ENCODE results near the gene PBXIP1. TPM values are rescaled to one million over a fixed set of nuclear protein-coding genes. Genes with fewer than 3 reads are reported as not detected.

The PBXIP1 gene
- total RNA-seq, 2 donors from 2014 or later = 28.9 to 40.7 TPM

DNA sequence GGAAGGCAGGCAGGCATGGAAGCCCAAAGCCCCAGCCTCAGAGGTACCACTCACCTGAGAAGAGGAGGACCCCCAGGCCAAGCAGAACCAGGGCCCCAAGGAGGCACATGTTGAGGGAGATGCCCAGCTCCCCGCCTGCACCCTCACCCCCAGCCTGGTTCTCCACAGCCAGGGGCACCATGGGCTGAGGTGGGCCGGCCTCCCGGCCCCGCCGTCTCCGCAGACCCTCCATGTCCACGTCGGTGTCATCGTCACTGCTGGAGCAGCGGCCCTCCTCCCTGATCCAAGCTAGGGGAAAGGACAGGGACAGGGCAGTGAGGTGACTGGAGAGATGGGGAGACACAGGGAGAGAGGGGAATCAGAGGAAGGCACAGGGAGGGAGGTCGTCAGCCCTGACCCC is 7.8 kb downstream of the PBXIP1 start:
- H3K36me3 Mint-ChIP-seq = no peaks in the 10 kb centered on the region
- no peaks in the 10 kb centered on the region for H3K9me3 Mint-ChIP-seq
- peak overlapping the region in 1 of 2 donors; percentile 42 for H3K27ac Mint-ChIP-seq
- ATAC-seq (no peak), DNase-seq (ENCODE audit: low spot score) (no peak)
- H3K4me1 Mint-ChIP-seq (ENCODE audit: low read depth in 2 of 2) = peaks cover 30% of the 10 kb centered on the region in 2 donors
- no peak overlapping the region for H3K4me3 Mint-ChIP-seq
- no peaks in the 10 kb centered on the region for H3K27me3 Mint-ChIP-seq

DNA sequence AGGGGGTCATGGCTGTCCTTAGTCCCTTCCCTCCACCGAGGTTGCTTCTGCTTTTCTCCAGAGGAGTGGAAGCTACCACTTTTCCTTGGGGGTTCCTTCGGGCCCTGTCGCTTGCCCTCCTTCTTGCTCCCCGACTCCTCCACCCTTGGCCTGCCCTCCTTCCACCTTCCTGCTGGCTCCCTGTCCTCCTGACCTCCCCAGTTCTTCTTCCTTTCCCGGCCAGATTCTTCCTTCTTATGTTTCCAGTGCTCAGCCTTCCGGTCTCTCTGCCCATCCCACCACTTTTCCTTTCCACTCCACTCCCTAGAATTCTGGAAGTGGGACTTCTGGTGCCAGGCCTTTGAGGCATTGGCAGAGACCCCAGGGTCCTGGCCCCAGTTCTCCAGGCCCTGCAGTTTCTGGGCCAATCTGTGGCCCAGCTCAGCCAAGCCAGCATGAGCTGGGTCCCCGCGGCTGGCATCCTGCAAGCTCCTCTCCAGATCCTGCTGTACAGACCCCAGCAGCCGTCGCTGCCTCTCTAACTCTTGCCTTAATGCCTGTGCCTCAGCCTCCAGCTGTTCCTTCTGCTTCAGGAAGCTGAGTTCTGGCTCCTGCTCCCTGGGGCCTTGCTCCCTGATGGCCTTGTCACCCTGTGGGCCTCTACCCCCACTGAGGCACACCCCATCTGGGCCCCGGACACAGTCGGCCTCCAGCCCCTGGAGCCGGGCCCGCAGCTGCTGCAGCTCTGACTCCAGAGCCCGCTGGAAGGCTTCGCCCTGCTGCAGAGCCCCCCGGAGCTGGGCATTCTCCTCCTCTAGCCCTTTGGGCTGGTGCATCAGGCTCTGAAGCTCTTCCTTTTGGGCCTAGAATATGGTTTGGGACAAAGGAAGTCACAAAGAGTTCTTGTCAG is 9.7 kb downstream of the PBXIP1 start:
- H3K4me1 Mint-ChIP-seq (ENCODE audit: low read depth in 2 of 2) = peaks cover 25 to 29% of the 10 kb centered on the region in 2 donors
- ATAC-seq (no peak), DNase-seq (ENCODE audit: low spot score) (no peak)
- peak overlapping the region; percentile 71 to 75 for H3K27ac Mint-ChIP-seq
- H3K9me3 Mint-ChIP-seq = no peaks in the 10 kb centered on the region
- no peaks in the 10 kb centered on the region for H3K27me3 Mint-ChIP-seq
- H3K36me3 Mint-ChIP-seq = no peaks in the 10 kb centered on the region
- H3K4me3 Mint-ChIP-seq = no peak overlapping the region

DNA sequence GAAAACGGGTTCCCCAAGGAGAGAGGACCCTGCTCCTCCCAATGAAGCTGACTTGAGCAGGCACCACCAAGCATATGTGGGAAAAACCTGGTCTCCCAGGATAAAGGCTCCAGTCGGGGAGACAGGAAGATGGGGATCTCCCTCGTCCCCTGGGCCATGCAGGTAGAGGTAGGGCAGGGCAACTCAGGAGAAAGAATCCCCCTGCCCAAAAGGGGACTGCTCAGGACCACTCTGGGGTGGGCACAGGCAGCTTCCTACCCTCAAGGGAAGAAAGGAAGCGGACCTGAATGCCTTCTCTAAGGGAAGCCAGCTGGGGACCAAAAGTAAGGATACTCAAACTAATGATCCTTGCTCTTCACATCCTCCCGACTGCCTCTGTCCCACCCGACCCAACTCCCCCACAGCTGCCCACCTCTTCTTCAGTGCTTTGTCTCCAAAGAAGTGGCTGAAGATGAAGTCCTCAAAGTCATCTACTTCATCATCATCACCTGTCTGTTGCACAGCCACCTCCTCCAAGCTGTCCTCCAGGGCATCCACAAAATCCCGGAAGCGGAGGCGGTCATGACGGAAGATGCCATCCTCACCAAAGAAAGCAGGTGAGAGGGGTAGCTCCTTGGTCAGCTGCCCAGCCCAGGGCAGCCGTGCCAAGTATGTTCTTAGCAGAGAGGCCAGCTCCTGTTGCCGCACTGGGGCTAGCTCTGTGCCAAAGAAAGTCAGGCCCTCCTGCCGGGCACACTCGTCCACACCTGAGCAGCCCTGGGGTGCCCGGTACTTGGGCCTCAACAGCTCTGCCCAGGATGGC is 10.5 kb downstream of the PBXIP1 start:
- H3K36me3 Mint-ChIP-seq = no peaks in the 10 kb centered on the region
- no peak overlapping the region for H3K4me3 Mint-ChIP-seq
- H3K4me1 Mint-ChIP-seq (ENCODE audit: low read depth in 2 of 2) = peaks cover 24 to 33% of the 10 kb centered on the region in 2 donors
- no peaks in the 10 kb centered on the region for H3K9me3 Mint-ChIP-seq
- DNase-seq (ENCODE audit: low spot score) = no peak
- H3K27me3 Mint-ChIP-seq = no peaks in the 10 kb centered on the region
- no peak for ATAC-seq
- peak overlapping the region in 1 of 2 donors; percentile 82 for H3K27ac Mint-ChIP-seq

- DNase-seq (ENCODE audit: low spot score) (no peak), ATAC-seq (no peak)
- Mint-ChIP-seq H3K27me3 (no peaks in the 10 kb centered on the region), H3K36me3 (no peaks in the 10 kb centered on the region), H3K4me3 (no peak overlapping the region), H3K4me1 (ENCODE audit: low read depth in 2 of 2) (peaks cover 24 to 36% of the 10 kb centered on the region in 2 donors), H3K9me3 (no peaks in the 10 kb centered on the region), H3K27ac (peak overlapping the region in 1 of 2 donors; percentile 82)
Measured at GRCh38 chr1:154944401-154945159, 11.3 kb downstream of the PBXIP1 start.

- DNase-seq (ENCODE audit: low spot score) (no peak), ATAC-seq (peak in 1 of 2 donors; percentile 58)
- Mint-ChIP-seq H3K36me3 (no peaks in the 10 kb centered on the region), H3K4me1 (ENCODE audit: low read depth in 2 of 2) (peaks cover 29 to 41% of the 10 kb centered on the region in 2 donors), H3K27me3 (no peaks in the 10 kb centered on the region), H3K9me3 (no peaks in the 10 kb centered on the region), H3K4me3 (peak overlapping the region; percentile 70), H3K27ac (peak overlapping the region; percentile 82 to 88)
Measured at GRCh38 chr1:154943649-154944400, 12.1 kb downstream of the PBXIP1 start.

DNA sequence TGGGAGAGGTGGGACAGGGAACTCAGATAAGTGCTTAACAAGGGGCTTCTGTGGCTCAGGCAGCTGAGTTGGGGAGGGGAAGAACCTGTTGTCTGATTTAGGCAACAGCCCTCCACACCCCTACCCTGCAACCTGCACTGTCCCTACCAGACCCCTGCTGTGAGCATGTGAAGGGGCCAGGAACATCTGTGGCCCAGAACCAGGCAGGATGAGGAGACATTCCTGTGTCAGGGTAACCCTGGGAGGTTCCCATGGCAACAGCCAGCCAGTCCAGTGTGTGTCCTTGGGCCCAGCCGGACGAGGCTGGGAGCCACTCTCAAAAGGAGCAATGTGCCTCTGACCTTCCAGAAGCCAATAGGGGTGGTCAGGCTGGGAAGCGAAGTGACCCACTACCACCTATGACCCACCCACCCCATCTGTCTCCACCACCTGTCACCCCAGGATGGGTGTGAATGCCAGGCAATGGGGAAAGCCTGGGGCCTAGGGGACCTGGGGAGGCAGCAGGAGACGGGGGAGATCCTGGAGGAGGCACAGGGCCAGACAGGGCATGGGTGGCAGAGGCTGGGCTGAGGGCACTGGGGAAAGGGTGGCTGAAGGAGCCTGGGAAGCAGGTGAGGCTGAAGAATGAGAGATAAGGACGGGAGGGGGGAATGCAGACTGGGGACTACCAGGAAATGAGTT is 14.4 kb downstream of the PBXIP1 start:
- peak overlapping the region; percentile 77 for H3K4me3 Mint-ChIP-seq
- H3K27me3 Mint-ChIP-seq = no peaks in the 10 kb centered on the region
- DNase-seq (ENCODE audit: low spot score) (no peak), ATAC-seq (no peak)
- no peaks in the 10 kb centered on the region for H3K9me3 Mint-ChIP-seq
- peak overlapping the region; percentile 82 to 88 for H3K27ac Mint-ChIP-seq
- peaks cover 46 to 65% of the 10 kb centered on the region in 2 donors for H3K4me1 Mint-ChIP-seq (ENCODE audit: low read depth in 2 of 2)
- H3K36me3 Mint-ChIP-seq = no peaks in the 10 kb centered on the region

- no peak for DNase-seq (ENCODE audit: low spot score)
- no peaks in the 10 kb centered on the region for H3K36me3 Mint-ChIP-seq
- H3K4me3 Mint-ChIP-seq = peak overlapping the region; percentile 77
- H3K9me3 Mint-ChIP-seq = no peaks in the 10 kb centered on the region
- no peak for ATAC-seq
- peak overlapping the region; percentile 82 to 88 for H3K27ac Mint-ChIP-seq
- H3K27me3 Mint-ChIP-seq = no peaks in the 10 kb centered on the region
- peaks cover 48 to 68% of the 10 kb centered on the region in 2 donors for H3K4me1 Mint-ChIP-seq (ENCODE audit: low read depth in 2 of 2)
Measured at GRCh38 chr1:154940651-154941194, 15.2 kb downstream of the PBXIP1 start.

GRCh38 chr1:154940213-154940560 is 15.7 kb downstream of the PBXIP1 start:
- peaks cover 48 to 68% of the 10 kb centered on the region in 2 donors for H3K4me1 Mint-ChIP-seq (ENCODE audit: low read depth in 2 of 2)

DNA sequence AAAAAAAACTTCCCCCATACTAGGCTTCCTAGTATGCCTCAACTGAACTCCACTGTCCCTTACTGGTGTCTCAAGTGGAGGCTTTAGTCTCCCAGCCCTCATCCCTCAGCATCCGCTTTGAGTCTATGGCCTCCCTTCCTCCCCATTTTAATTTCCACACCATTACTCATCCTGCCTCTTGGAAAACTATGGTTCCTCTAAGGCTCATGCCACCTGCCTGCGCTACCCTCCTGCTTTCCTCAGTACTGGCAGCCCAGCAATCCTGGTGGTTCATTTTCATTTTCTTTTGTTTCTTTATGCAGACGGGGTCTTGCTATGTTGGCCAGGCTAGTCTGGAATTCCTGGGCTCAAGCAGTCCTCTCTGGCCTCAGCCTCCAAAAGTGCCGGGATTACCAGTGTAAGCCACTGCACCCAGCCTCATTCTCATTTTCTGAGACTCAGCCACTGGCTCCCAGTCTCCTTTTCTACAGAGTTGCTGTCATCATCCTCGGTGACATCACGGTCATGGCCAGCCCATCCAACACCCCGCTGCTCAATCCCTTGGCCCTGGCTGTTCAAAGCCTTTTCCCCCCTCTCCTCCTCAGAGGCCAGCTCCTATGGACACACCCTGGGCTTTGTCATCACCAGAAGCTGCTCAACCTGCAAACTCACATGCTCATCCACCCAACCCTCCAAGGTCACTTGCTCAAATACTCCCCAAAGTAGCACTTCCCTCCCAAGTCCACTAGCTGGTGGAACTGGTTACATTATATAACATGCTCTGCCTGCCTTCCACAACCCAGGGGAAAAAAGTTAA is 17.1 kb downstream of the PBXIP1 start:
- Mint-ChIP-seq H3K4me1 (ENCODE audit: low read depth in 2 of 2) (peaks cover 48 to 63% of the 10 kb centered on the region in 2 donors), H3K36me3 (no peaks in the 10 kb centered on the region), H3K4me3 (peak overlapping the region; percentile 97), H3K27ac (peak overlapping the region; percentile 99), H3K27me3 (no peaks in the 10 kb centered on the region), H3K9me3 (no peaks in the 10 kb centered on the region)
- ATAC-seq = no peak
- DNase-seq (ENCODE audit: low spot score) = no peak

More at GRCh38 chr1:154940213-154940560, 15.7 kb downstream of the PBXIP1 start:
- peak overlapping the region; percentile 82 to 88 for H3K27ac Mint-ChIP-seq
- H3K36me3 Mint-ChIP-seq = no peaks in the 10 kb centered on the region
- no peaks in the 10 kb centered on the region for H3K9me3 Mint-ChIP-seq
- peak overlapping the region; percentile 77 for H3K4me3 Mint-ChIP-seq
- H3K27me3 Mint-ChIP-seq = no peaks in the 10 kb centered on the region
- ATAC-seq (no peak), DNase-seq (ENCODE audit: low spot score) (no peak)

DNA sequence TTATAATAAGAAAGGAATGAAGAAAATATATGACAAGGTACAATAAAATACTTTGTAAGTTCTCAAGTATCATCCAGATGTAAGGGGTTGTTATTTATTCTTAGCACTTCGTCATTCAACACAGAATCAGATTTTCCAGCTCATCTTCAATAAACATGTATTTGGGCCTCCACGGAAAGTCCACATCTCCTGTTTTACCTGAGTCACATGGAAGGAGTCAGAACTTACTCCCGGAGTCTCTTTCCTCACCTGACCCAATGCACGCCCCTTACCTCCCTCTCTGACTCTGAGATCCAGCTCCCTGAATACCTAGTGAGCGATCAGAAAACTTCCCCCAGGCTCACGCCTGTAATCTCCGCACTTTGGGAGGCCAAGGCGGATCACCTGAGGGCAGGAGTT is 17.9 kb downstream of the PBXIP1 start:
- Mint-ChIP-seq H3K27me3 (no peaks in the 10 kb centered on the region), H3K27ac (peak overlapping the region; percentile 99), H3K9me3 (no peaks in the 10 kb centered on the region), H3K4me3 (peak overlapping the region; percentile 97), H3K36me3 (no peaks in the 10 kb centered on the region), H3K4me1 (ENCODE audit: low read depth in 2 of 2) (peaks cover 45 to 55% of the 10 kb centered on the region in 2 donors)
- ATAC-seq (no peak), DNase-seq (ENCODE audit: low spot score) (no peak)

- H3K27ac Mint-ChIP-seq = peak overlapping the region; percentile 99
- H3K4me3 Mint-ChIP-seq = peak overlapping the region; percentile 97
- no peaks in the 10 kb centered on the region for H3K36me3 Mint-ChIP-seq
- ATAC-seq (peak; percentile 88 to 90), DNase-seq (ENCODE audit: low spot score) (peak; percentile 94)
- no peaks in the 10 kb centered on the region for H3K9me3 Mint-ChIP-seq
- H3K27me3 Mint-ChIP-seq = no peaks in the 10 kb centered on the region
- peaks cover 39 to 48% of the 10 kb centered on the region in 2 donors for H3K4me1 Mint-ChIP-seq (ENCODE audit: low read depth in 2 of 2)
Measured at GRCh38 chr1:154937085-154937987, 18.6 kb downstream of the PBXIP1 start.
